ENCODE measurements around the gene ZSCAN26. TPM values are rescaled to one million over a fixed set of nuclear protein-coding genes. Genes with fewer than 3 reads are reported as not detected.

Gene ZSCAN26
- total RNA-seq, 1 experiment from 2014 or later, result 6.6 TPM

DNA sequence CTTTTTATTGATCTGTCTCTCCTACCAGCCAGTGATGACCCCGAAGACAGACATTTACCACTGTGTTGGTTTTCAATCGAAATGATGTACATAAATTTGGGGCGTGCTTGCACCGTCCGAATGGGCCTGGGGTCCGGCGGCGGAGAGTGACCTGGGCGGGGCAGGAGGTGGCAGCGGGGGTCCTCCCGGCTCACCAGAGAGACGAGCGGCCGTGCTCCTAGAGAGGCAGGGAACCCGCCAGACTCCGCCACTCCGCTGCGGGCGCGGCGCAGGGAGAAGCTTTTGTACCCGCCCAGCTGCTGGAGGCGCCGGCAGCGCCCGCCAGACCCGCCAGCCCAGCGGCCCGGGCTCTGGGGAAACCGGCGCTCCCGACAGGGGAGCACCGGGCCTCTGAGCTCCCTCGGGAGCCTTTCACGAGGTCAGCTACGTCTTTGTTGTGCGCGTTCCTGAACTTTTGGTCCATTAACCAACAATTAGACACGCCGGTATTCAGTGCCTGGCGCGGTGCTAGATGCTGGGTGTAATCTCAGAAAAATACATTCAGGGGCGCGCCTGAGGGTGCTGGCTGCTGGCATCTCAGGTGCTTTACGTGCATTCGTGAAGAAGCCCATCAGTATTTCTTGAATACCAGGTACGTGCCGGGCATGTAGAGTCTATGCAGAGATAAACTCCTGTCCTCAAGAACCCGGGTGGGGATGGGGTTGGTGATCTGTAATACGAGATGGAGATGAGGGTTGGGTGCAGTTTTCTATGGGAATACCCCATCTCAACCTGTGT, 14.5 kb downstream of the ZSCAN26 start, which contains the start of gene PGBD1 (continued):
- TF ChIP-seq, protein P1, sequence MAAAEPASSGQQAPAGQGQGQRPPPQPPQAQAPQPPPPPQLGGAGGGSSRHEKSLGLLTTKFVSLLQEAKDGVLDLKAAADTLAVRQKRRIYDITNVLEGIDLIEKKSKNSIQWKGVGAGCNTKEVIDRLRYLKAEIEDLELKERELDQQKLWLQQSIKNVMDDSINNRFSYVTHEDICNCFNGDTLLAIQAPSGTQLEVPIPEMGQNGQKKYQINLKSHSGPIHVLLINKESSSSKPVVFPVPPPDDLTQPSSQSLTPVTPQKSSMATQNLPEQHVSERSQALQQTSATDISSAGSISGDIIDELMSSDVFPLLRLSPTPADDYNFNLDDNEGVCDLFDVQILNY (CRISPR knock-in tag; IDR thresholded peaks at IDR 0.05), result 0 out of 2 replicates have a peak, but pooled peaks have one; percentile 60
- TF ChIP-seq FOXP1 (CRISPR knock-in tag; IDR thresholded peaks at IDR 0.05; ENCODE audit: borderline replicate concordance), result peak; percentile 60; the same call in 1 of the 2 replicates
- TF ChIP-seq CBFB (CRISPR knock-in tag; IDR thresholded peaks at IDR 0.05; ENCODE audit: low read depth), result no peak
- TF ChIP-seq ZNF219 (CRISPR knock-in tag; IDR thresholded peaks at IDR 0.05; ENCODE audit: borderline replicate concordance), result no peak
- TF ChIP-seq, protein P2, sequence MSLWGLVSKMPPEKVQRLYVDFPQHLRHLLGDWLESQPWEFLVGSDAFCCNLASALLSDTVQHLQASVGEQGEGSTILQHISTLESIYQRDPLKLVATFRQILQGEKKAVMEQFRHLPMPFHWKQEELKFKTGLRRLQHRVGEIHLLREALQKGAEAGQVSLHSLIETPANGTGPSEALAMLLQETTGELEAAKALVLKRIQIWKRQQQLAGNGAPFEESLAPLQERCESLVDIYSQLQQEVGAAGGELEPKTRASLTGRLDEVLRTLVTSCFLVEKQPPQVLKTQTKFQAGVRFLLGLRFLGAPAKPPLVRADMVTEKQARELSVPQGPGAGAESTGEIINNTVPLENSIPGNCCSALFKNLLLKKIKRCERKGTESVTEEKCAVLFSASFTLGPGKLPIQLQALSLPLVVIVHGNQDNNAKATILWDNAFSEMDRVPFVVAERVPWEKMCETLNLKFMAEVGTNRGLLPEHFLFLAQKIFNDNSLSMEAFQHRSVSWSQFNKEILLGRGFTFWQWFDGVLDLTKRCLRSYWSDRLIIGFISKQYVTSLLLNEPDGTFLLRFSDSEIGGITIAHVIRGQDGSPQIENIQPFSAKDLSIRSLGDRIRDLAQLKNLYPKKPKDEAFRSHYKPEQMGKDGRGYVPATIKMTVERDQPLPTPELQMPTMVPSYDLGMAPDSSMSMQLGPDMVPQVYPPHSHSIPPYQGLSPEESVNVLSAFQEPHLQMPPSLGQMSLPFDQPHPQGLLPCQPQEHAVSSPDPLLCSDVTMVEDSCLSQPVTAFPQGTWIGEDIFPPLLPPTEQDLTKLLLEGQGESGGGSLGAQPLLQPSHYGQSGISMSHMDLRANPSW (CRISPR knock-in tag; conservative IDR thresholded peaks at IDR 0.05; ENCODE audit: low read depth), result no peak
- TF ChIP-seq RORB (CRISPR knock-in tag; IDR thresholded peaks at IDR 0.05), result no peak
- no peak for TF ChIP-seq ZBTB21 (CRISPR knock-in tag; IDR thresholded peaks at IDR 0.05; ENCODE audit: borderline replicate concordance)
- TF ChIP-seq, protein P3, sequence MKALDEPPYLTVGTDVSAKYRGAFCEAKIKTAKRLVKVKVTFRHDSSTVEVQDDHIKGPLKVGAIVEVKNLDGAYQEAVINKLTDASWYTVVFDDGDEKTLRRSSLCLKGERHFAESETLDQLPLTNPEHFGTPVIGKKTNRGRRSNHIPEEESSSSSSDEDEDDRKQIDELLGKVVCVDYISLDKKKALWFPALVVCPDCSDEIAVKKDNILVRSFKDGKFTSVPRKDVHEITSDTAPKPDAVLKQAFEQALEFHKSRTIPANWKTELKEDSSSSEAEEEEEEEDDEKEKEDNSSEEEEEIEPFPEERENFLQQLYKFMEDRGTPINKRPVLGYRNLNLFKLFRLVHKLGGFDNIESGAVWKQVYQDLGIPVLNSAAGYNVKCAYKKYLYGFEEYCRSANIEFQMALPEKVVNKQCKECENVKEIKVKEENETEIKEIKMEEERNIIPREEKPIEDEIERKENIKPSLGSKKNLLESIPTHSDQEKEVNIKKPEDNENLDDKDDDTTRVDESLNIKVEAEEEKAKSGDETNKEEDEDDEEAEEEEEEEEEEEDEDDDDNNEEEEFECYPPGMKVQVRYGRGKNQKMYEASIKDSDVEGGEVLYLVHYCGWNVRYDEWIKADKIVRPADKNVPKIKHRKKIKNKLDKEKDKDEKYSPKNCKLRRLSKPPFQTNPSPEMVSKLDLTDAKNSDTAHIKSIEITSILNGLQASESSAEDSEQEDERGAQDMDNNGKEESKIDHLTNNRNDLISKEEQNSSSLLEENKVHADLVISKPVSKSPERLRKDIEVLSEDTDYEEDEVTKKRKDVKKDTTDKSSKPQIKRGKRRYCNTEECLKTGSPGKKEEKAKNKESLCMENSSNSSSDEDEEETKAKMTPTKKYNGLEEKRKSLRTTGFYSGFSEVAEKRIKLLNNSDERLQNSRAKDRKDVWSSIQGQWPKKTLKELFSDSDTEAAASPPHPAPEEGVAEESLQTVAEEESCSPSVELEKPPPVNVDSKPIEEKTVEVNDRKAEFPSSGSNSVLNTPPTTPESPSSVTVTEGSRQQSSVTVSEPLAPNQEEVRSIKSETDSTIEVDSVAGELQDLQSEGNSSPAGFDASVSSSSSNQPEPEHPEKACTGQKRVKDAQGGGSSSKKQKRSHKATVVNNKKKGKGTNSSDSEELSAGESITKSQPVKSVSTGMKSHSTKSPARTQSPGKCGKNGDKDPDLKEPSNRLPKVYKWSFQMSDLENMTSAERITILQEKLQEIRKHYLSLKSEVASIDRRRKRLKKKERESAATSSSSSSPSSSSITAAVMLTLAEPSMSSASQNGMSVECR (CRISPR knock-in tag; IDR thresholded peaks at IDR 0.05; ENCODE audit: borderline replicate concordance), result no peak
- no peak for TF ChIP-seq NFATC4 (CRISPR knock-in tag; IDR thresholded peaks at IDR 0.05)
- TF ChIP-seq, protein P4, sequence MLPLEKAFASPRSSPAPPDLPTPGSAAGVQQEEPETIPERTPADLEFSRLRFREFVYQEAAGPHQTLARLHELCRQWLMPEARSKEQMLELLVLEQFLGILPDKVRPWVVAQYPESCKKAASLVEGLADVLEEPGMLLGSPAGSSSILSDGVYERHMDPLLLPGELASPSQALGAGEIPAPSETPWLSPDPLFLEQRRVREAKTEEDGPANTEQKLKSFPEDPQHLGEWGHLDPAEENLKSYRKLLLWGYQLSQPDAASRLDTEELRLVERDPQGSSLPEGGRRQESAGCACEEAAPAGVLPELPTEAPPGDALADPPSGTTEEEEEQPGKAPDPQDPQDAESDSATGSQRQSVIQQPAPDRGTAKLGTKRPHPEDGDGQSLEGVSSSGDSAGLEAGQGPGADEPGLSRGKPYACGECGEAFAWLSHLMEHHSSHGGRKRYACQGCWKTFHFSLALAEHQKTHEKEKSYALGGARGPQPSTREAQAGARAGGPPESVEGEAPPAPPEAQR (CRISPR knock-in tag; IDR thresholded peaks at IDR 0.05), result no peak
- peak; percentile 58; the same call in 1 of the 2 replicates for TF ChIP-seq MYBL2 (CRISPR knock-in tag; IDR thresholded peaks at IDR 0.05)
- TF ChIP-seq, protein P5, sequence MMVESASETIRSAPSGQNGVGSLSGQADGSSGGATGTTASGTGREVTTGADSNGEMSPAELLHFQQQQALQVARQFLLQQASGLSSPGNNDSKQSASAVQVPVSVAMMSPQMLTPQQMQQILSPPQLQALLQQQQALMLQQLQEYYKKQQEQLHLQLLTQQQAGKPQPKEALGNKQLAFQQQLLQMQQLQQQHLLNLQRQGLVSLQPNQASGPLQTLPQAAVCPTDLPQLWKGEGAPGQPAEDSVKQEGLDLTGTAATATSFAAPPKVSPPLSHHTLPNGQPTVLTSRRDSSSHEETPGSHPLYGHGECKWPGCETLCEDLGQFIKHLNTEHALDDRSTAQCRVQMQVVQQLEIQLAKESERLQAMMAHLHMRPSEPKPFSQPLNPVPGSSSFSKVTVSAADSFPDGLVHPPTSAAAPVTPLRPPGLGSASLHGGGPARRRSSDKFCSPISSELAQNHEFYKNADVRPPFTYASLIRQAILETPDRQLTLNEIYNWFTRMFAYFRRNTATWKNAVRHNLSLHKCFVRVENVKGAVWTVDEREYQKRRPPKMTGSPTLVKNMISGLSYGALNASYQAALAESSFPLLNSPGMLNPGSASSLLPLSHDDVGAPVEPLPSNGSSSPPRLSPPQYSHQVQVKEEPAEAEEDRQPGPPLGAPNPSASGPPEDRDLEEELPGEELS (CRISPR knock-in tag; IDR thresholded peaks at IDR 0.05), result 0 out of 2 replicates have a peak, but pooled peaks have one; percentile 41
- TF ChIP-seq, protein P6, sequence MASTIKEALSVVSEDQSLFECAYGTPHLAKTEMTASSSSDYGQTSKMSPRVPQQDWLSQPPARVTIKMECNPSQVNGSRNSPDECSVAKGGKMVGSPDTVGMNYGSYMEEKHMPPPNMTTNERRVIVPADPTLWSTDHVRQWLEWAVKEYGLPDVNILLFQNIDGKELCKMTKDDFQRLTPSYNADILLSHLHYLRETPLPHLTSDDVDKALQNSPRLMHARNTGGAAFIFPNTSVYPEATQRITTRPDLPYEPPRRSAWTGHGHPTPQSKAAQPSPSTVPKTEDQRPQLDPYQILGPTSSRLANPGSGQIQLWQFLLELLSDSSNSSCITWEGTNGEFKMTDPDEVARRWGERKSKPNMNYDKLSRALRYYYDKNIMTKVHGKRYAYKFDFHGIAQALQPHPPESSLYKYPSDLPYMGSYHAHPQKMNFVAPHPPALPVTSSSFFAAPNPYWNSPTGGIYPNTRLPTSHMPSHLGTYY (CRISPR knock-in tag; IDR thresholded peaks at IDR 0.05), result no peak
- no peak for TF ChIP-seq NFYB (CRISPR knock-in tag; conservative IDR thresholded peaks at IDR 0.05; ENCODE audit: low read depth)
- TF ChIP-seq, protein P7, sequence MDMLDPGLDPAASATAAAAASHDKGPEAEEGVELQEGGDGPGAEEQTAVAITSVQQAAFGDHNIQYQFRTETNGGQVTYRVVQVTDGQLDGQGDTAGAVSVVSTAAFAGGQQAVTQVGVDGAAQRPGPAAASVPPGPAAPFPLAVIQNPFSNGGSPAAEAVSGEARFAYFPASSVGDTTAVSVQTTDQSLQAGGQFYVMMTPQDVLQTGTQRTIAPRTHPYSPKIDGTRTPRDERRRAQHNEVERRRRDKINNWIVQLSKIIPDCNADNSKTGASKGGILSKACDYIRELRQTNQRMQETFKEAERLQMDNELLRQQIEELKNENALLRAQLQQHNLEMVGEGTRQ (CRISPR knock-in tag; IDR thresholded peaks at IDR 0.05), result no peak
- TF ChIP-seq GABPB1 (CRISPR knock-in tag; IDR thresholded peaks at IDR 0.05), result peak; percentile 20; the same call in 1 of the 2 replicates

All from WTC11 (cell line).